Parathyroid adenoma (tissue), 2 donors: Measurements from ENCODE around the gene BCAM.
"Not testable (repeated sequence)": the region's sequence is repeated elsewhere in the genome, so short reads cannot be mapped to it uniquely, and the experiment has no call there.

Source experiments
- H2AFZ ChIP-seq: fragments of 300-600 bp; sonication (generic); one replicate; pipeline ENCODE4 v1.7.0; 2017; ENCODE audit warnings: antibody characterized with exemption, mild to moderate bottlenecking
- H3K27ac ChIP-seq: fragments of 300-600 bp; sonication (generic); one replicate; pipeline ENCODE4 v1.7.0; 2017
- H3K27me3 ChIP-seq: fragments of 300-600 bp; sonication (generic); one replicate; pipeline ENCODE4 v1.7.0; 2017; ENCODE audit warnings: low read length; ENCODE audit not compliant: control insufficient read depth, insufficient read depth
- H3K36me3 ChIP-seq: fragments of 300-600 bp; sonication (generic); one replicate; pipeline ENCODE4 v1.7.0; 2017; ENCODE audit warnings: low read length; ENCODE audit not compliant: control insufficient read depth, insufficient read depth
- H3K4me1 ChIP-seq: fragments of 300-600 bp; sonication (generic); one replicate; pipeline ENCODE4 v1.7.0; 2017; ENCODE audit warnings: control low read depth
- H3K4me2 ChIP-seq: fragments of 300-600 bp; sonication (generic); one replicate; pipeline ENCODE4 v1.7.0; 2017; ENCODE audit warnings: low read length
- H3K4me3 ChIP-seq: fragments of 300-600 bp; sonication (generic); one replicate; pipeline ENCODE4 v1.7.0; 2017; ENCODE audit warnings: low read depth, low read length
- H3K79me2 ChIP-seq: fragments of 300-600 bp; sonication (generic); one replicate; pipeline ENCODE4 v1.7.0; 2017; ENCODE audit warnings: control low read depth
- H3K9ac ChIP-seq: fragments of 300-600 bp; sonication (generic); one replicate; pipeline ENCODE4 v1.7.0; 2017; ENCODE audit warnings: mild to moderate bottlenecking
- H3K9me3 ChIP-seq: fragments of 300-600 bp; sonication (generic); one replicate; pipeline ENCODE4 v1.7.0; 2017; ENCODE audit warnings: low read length; ENCODE audit not compliant: control insufficient read depth
- TF ChIP-seq, protein P1 (sequence below): fragments of 300-600 bp; sonication (generic); IDR thresholded peaks from one replicate; pipeline ENCODE4 v1.7.0; 2017; ENCODE audit warnings: antibody characterized with exemption, mild to moderate bottlenecking
- donor health status: primary hyperparathyroidism.

BCAM gene

DNA sequence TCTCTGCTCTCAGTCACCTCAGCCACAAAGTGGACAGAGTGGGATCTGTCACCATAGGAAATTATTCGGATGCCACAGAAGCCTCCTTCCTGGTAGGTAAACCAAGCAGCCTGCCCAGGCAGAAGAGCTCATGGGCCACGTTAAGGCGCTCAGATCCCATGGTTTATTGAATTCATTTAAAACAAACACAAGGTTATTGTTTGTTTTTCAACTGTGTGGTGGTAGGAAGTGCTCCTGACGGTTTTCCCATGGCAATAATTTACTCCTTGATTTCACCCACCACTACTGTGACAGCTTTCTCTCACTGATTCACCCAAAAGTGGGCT is 14.4 kb downstream of the BCAM start:
- no peaks in the 10 kb centered on the region for H3K27me3 ChIP-seq
- H3K4me2 ChIP-seq: no peak overlapping the region
- H3K27ac ChIP-seq: no peak overlapping the region
- TF ChIP-seq, protein P1, sequence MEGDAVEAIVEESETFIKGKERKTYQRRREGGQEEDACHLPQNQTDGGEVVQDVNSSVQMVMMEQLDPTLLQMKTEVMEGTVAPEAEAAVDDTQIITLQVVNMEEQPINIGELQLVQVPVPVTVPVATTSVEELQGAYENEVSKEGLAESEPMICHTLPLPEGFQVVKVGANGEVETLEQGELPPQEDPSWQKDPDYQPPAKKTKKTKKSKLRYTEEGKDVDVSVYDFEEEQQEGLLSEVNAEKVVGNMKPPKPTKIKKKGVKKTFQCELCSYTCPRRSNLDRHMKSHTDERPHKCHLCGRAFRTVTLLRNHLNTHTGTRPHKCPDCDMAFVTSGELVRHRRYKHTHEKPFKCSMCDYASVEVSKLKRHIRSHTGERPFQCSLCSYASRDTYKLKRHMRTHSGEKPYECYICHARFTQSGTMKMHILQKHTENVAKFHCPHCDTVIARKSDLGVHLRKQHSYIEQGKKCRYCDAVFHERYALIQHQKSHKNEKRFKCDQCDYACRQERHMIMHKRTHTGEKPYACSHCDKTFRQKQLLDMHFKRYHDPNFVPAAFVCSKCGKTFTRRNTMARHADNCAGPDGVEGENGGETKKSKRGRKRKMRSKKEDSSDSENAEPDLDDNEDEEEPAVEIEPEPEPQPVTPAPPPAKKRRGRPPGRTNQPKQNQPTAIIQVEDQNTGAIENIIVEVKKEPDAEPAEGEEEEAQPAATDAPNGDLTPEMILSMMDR: no peak
- peaks cover 3% of the 10 kb centered on the region for H3K4me1 ChIP-seq
- no peak overlapping the region for H2AFZ ChIP-seq
- no peak overlapping the region for H3K9ac ChIP-seq
- no peaks in the 10 kb centered on the region for H3K36me3 ChIP-seq
- H3K9me3 ChIP-seq: no peaks in the 10 kb centered on the region
- H3K79me2 ChIP-seq: no peaks in the 10 kb centered on the region
- H3K4me3 ChIP-seq: no peak overlapping the region

DNA sequence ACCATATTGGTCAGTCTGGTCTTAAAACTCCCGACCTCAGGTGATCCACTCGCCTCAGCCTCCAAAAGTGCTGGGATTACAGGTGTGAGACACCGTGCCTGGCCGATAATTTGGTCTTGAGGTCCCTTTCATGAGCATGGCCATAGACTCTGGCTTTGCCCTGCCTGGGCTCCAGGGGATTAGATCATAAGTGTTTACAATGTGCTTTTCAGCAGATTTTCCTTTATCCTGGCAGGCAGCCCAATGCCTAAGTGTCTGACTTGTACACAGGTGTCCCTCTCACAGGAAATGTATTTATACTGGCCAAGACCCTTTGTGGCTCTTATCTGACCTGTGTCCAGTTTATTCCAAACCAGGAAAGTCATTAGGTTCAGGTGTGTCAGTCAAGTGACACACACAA is 15.9 kb downstream of the BCAM start:
- Histone ChIP-seq H3K27me3 (no peaks in the 10 kb centered on the region), H3K4me2 (no peak overlapping the region), H2AFZ (no peak overlapping the region), H3K9ac (no peak overlapping the region), H3K79me2 (no peaks in the 10 kb centered on the region), H3K9me3 (no peaks in the 10 kb centered on the region), H3K27ac (no peak overlapping the region), H3K36me3 (no peaks in the 10 kb centered on the region), H3K4me3 (no peak overlapping the region), H3K4me1 (peaks cover 3% of the 10 kb centered on the region)
- TF ChIP-seq, protein P1: no peak

GRCh38 chr19:44832875-44833274 is 24.0 kb downstream of the BCAM start:
- H3K27me3 ChIP-seq, H3K4me3 ChIP-seq, H3K4me1 ChIP-seq, H3K4me2 ChIP-seq, H3K36me3 ChIP-seq, H3K9ac ChIP-seq, H3K79me2 ChIP-seq, H3K9me3 ChIP-seq, H2AFZ ChIP-seq, H3K27ac ChIP-seq: not testable (repeated sequence)

DNA sequence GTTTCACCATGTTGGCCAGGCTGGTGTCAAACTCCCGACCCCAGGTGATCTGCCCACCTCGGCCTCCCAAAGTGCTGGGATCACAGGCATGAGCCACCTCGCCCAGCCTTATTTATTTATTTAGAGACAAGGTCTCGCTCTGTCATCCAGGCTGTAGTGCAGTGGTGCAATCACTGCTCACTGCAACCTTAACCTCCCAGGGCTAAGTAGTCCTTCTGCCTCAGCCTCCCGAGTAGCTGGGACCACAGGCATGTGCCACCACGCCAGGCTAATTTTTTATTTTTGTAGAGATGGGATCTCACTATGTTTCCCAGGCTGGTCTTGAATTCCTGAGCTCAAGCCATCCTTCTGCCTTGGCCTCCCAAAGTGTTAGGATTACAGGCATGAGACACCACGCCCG is 25.5 kb downstream of the BCAM start:
- not testable (repeated sequence) for H3K4me1 ChIP-seq, H3K9ac ChIP-seq, H2AFZ ChIP-seq, H3K9me3 ChIP-seq, H3K36me3 ChIP-seq, H3K4me3 ChIP-seq, H3K27ac ChIP-seq, H3K79me2 ChIP-seq, H3K27me3 ChIP-seq, H3K4me2 ChIP-seq

- Histone ChIP-seq H3K27ac (no peak overlapping the region), H3K4me2 (no peak overlapping the region), H3K4me1 (no peaks in the 10 kb centered on the region), H3K79me2 (no peaks in the 10 kb centered on the region), H3K36me3 (no peaks in the 10 kb centered on the region), H3K4me3 (no peak overlapping the region), H3K27me3 (no peaks in the 10 kb centered on the region), H3K9ac (no peak overlapping the region), H2AFZ (no peak overlapping the region), H3K9me3 (no peaks in the 10 kb centered on the region)
- TF ChIP-seq, protein P1: no peak
Observed at GRCh38 chr19:44839276-44839675, 30.4 kb downstream of the BCAM start.

DNA sequence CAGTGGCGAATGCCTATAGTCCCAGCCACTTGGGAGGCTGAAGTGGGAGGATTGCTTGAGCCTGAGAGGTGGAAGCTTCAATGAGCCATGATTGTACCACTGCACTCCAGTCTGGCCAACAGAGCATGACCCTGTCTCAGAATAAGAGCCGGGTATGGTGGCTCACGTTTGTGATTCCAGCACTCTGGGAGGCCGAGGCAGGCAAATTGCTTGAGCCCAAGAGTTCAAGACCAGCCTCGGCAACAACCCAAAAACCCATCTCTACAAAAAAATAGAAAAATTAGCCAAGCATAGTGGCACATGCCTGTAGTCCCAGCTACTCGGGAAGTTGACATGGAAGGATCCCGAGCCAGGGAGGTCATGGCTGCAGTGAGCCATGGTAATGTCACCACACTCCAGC is 31.9 kb downstream of the BCAM start:
- Histone ChIP-seq H3K36me3 (no peaks in the 10 kb centered on the region), H3K4me1 (peaks cover 4% of the 10 kb centered on the region), H3K4me3 (no peak overlapping the region), H3K27me3 (no peaks in the 10 kb centered on the region), H3K27ac (no peak overlapping the region), H3K9ac (no peak overlapping the region), H3K79me2 (no peaks in the 10 kb centered on the region), H3K4me2 (no peak overlapping the region), H3K9me3 (no peaks in the 10 kb centered on the region), H2AFZ (no peak overlapping the region)
- TF ChIP-seq, protein P1: no peak
